MCF 10A (cell line): ENCODE results near the gene SYT1. TPM values are rescaled to one million over a fixed set of nuclear protein-coding genes. Genes with fewer than 3 reads are reported as not detected.

Experiments
- BruUV-seq: library from RNA; stranded (reverse); fragments of 400-500 nt; replicated peaks from 2 replicates; lab custom pipeline; 2021; lab: Mats Ljungman, UMichigan
- CTCF ChIA-PET: fragments of 300-600 bp; sonication (Branson Sonifier 250); formaldehyde crosslinking; extraction: SDS; loops from one replicate; lab custom pipeline; 2021; ENCODE audit warnings: antibody characterized with exemption, inconsistent platforms; lab: Yijun Ruan, JAX
- POLR2A ChIA-PET: fragments of 300-600, 350-650 bp; sonication (Branson Sonifier 250); formaldehyde crosslinking; extraction: SDS; loops from one replicate; lab custom pipeline; 2020; ENCODE audit warnings: antibody characterized with exemption, inconsistent platforms; lab: Yijun Ruan, JAX
- DNase-seq: peaks from one replicate; pipeline ENCODE4 v3.0.0-alpha.2; 2018; ENCODE audit not compliant: unreplicated experiment
- H3K27ac Mint-ChIP-seq: one replicate; pipeline ENCODE4 v1.8.0; 2022; ENCODE audit warnings: mild to moderate bottlenecking, low read depth, mixed read lengths; ENCODE audit not compliant: unreplicated experiment
- H3K27me3 Mint-ChIP-seq: one replicate; pipeline ENCODE4 v1.8.0; 2022; ENCODE audit warnings: mixed read lengths; ENCODE audit not compliant: insufficient read depth, unreplicated experiment
- H3K36me3 Mint-ChIP-seq: one replicate; pipeline ENCODE4 v1.8.0; 2022; ENCODE audit warnings: mild to moderate bottlenecking, moderate library complexity, mixed read lengths; ENCODE audit not compliant: insufficient read depth, unreplicated experiment
- H3K4me1 Mint-ChIP-seq: one replicate; pipeline ENCODE4 v1.8.0; 2022; ENCODE audit warnings: mixed read lengths; ENCODE audit not compliant: insufficient read depth, unreplicated experiment
- H3K4me3 Mint-ChIP-seq: one replicate; pipeline ENCODE4 v1.8.0; 2022; ENCODE audit warnings: mild to moderate bottlenecking, moderate library complexity, mixed read lengths; ENCODE audit not compliant: unreplicated experiment
- H3K9me3 Mint-ChIP-seq: one replicate; pipeline ENCODE4 v1.8.0; 2022; ENCODE audit warnings: mixed read lengths; ENCODE audit not compliant: unreplicated experiment
- CTCF ChIP-seq: fragments of 200-600 bp; IDR thresholded peaks from one replicate; pipeline ENCODE4 v1.8.0; 2022; ENCODE audit warnings: antibody characterized with exemption, mild to moderate bottlenecking; ENCODE audit not compliant: unreplicated experiment
- intact Hi-C: fragments of 100-400 bp; cut with micrococcal nuclease; formaldehyde crosslinking; loops from 2 replicates; pipeline ENCODE4 v1.14.1; 2022
- total RNA-seq: library from RNA; stranded (reverse); gene quantifications from 2 replicates; pipeline ENCODE4 v1.2.3, GENCODE V29; 2022

SYT1 gene
- total RNA-seq, 1 experiment from 2014 or later, result 7.4 TPM

- no peak for DNase-seq
- no TSS peak for BruUV-seq
- no peaks in the 10 kb centered on the region for H3K27me3 Mint-ChIP-seq
- POLR2A ChIA-PET, result no interaction called here
- intact Hi-C loops, result no loop called here
- H3K4me3 Mint-ChIP-seq, result no peak overlapping the region
- H3K27ac Mint-ChIP-seq, result no peak overlapping the region
- TF ChIP-seq CTCF, result no peak
- CTCF ChIA-PET, result interaction anchor here (1.2 kb wide), 1 partner anchor 39 kb away, joined by 4 read pairs; no protein-coding TSS in a partner anchor
- H3K4me1 Mint-ChIP-seq, result no peaks in the 10 kb centered on the region
- no peaks in the 10 kb centered on the region for H3K9me3 Mint-ChIP-seq
- H3K36me3 Mint-ChIP-seq, result no peaks in the 10 kb centered on the region
Measured at GRCh38 chr12:79380402-79380801, 515.8 kb downstream of the SYT1 start.

- CTCF ChIA-PET, result interaction anchor here (0.6 to 1.6 kb wide), 3 partner anchors 8 to 18 kb away, joined by 3 to 4 read pairs (median 4); no protein-coding TSS in a partner anchor
- POLR2A ChIA-PET, result no interaction called here
- H3K9me3 Mint-ChIP-seq, result no peaks in the 10 kb centered on the region
- H3K36me3 Mint-ChIP-seq, result no peaks in the 10 kb centered on the region
- no TSS peak for BruUV-seq
- H3K4me1 Mint-ChIP-seq, result no peaks in the 10 kb centered on the region
- no peak for DNase-seq
- no peaks in the 10 kb centered on the region for H3K27me3 Mint-ChIP-seq
- H3K4me3 Mint-ChIP-seq, result no peak overlapping the region
- H3K27ac Mint-ChIP-seq, result no peak overlapping the region
- intact Hi-C loops, result no loop called here
- no peak for TF ChIP-seq CTCF
Measured at GRCh38 chr12:79381248-79382208, 517.0 kb downstream of the SYT1 start.

- ChIA-PET CTCF (interaction anchor here (0.7 to 1.3 kb wide), 2 partner anchors 11 to 386 kb away, joined by 3 read pairs; no protein-coding TSS in a partner anchor), POLR2A (no interaction called here)
- Mint-ChIP-seq H3K36me3 (no peaks in the 10 kb centered on the region), H3K4me1 (no peaks in the 10 kb centered on the region), H3K27ac (no peak overlapping the region), H3K27me3 (no peaks in the 10 kb centered on the region), H3K9me3 (no peaks in the 10 kb centered on the region), H3K4me3 (no peak overlapping the region)
- intact Hi-C loops, result no loop called here
- DNase-seq, result no peak
- BruUV-seq, result no TSS peak
- TF ChIP-seq CTCF, result no peak
Measured at GRCh38 chr12:79384551-79384950, 520.0 kb downstream of the SYT1 start.

GRCh38 chr12:79388011-79388410, 523.4 kb downstream of the SYT1 start:
- POLR2A ChIA-PET, result no interaction called here
- Mint-ChIP-seq H3K4me3 (no peak overlapping the region), H3K4me1 (no peaks in the 10 kb centered on the region), H3K27me3 (no peaks in the 10 kb centered on the region), H3K27ac (no peak overlapping the region), H3K36me3 (no peaks in the 10 kb centered on the region), H3K9me3 (no peaks in the 10 kb centered on the region)
- CTCF ChIA-PET, result no interaction called here
- DNase-seq, result no peak
- intact Hi-C loops, result no loop called here
- no peak for TF ChIP-seq CTCF
- no TSS peak for BruUV-seq
